Trophoblast cell (in vitro differentiated cells and primary cell): ENCODE measurements around the gene PEPD.

Source experiments
- DNase-seq, 2 donors: peaks; one replicate each; pipeline ENCODE4 v3.0.0-alpha.2; 2016
- H2AFZ ChIP-seq: 2 replicates; pipeline ENCODE4 v1.6.1; 2013; ENCODE audit warnings: low read length, moderate library complexity, mild to moderate bottlenecking; ENCODE audit not compliant: insufficient read depth, poor library complexity
- H2AK5ac ChIP-seq: 2 replicates; pipeline ENCODE4 v1.6.1; 2013; ENCODE audit warnings: mild to moderate bottlenecking, low read length
- H2BK120ac ChIP-seq: 2 replicates; pipeline ENCODE4 v1.6.1; 2013; ENCODE audit warnings: low read length, mild to moderate bottlenecking, moderate library complexity; ENCODE audit not compliant: insufficient read depth, poor library complexity
- H2BK12ac ChIP-seq: 2 replicates; pipeline ENCODE4 v1.6.1; 2013; ENCODE audit warnings: mild to moderate bottlenecking, low read length, moderate library complexity
- H2BK5ac ChIP-seq: 2 replicates; pipeline ENCODE4 v1.6.1; 2013; ENCODE audit warnings: low read length, low read depth, moderate library complexity, mild to moderate bottlenecking; ENCODE audit not compliant: poor library complexity
- H3K14ac ChIP-seq: 2 replicates; pipeline ENCODE4 v1.6.1; 2013; ENCODE audit warnings: mild to moderate bottlenecking, low read length
- H3K18ac ChIP-seq: 2 replicates; pipeline ENCODE4 v1.6.1; 2013; ENCODE audit warnings: mild to moderate bottlenecking, low read length
- H3K23ac ChIP-seq: 2 replicates; pipeline ENCODE4 v1.6.1; 2013; ENCODE audit warnings: low read length
- H3K27ac ChIP-seq: 2 replicates; pipeline ENCODE4 v1.5.1; 2013; ENCODE audit warnings: low read depth, mild to moderate bottlenecking, inconsistent platforms, low read length, moderate library complexity
- H3K27me3 ChIP-seq: 2 replicates; pipeline ENCODE4 v1.6.1; 2013; ENCODE audit warnings: inconsistent platforms, mild to moderate bottlenecking, low read length, moderate library complexity; ENCODE audit not compliant: insufficient read depth
- H3K36me3 ChIP-seq, 2 experiments: 1 replicate in 1 of 2; 2 replicates in 1 of 2; pipeline ENCODE4 v1.6.1; 2013; ENCODE audit warnings: low read length in 2 of 2, mild to moderate bottlenecking in 2 of 2, moderate library complexity in 1 of 2; ENCODE audit not compliant: insufficient read depth in 2 of 2, control insufficient read depth in 1 of 2
- H3K4ac ChIP-seq: 2 replicates; pipeline ENCODE4 v1.6.1; 2013; ENCODE audit warnings: low read depth, mild to moderate bottlenecking, low read length, moderate library complexity
- H3K4me1 ChIP-seq, 2 experiments: 1 replicate in 1 of 2; 2 replicates in 1 of 2; pipeline ENCODE4 v1.6.1; 2013; ENCODE audit warnings: low read length in 2 of 2, mild to moderate bottlenecking in 2 of 2, moderate library complexity in 1 of 2; ENCODE audit not compliant: insufficient read depth in 2 of 2, control insufficient read depth in 1 of 2
- H3K4me2 ChIP-seq: 2 replicates; pipeline ENCODE4 v1.6.1; 2013; ENCODE audit warnings: inconsistent platforms, mild to moderate bottlenecking, low read length, moderate library complexity
- H3K4me3 ChIP-seq: 2 replicates; pipeline ENCODE4 v1.5.1; 2013; ENCODE audit warnings: mild to moderate bottlenecking, low read depth, low read length, inconsistent platforms
- H3K79me1 ChIP-seq: one replicate; pipeline ENCODE4 v1.6.1; 2013; ENCODE audit warnings: low read length
- H3K79me2 ChIP-seq: 2 replicates; pipeline ENCODE4 v1.6.1; 2013; ENCODE audit warnings: low read length, mild to moderate bottlenecking; ENCODE audit not compliant: control insufficient read depth, insufficient read depth, poor library complexity
- H3K9ac ChIP-seq: 2 replicates; pipeline ENCODE4 v1.6.1; 2013; ENCODE audit warnings: mild to moderate bottlenecking, low read length
- H3K9me3 ChIP-seq: 2 replicates; pipeline ENCODE4 v1.6.1; 2013; ENCODE audit warnings: low read depth, mild to moderate bottlenecking, control low read depth, inconsistent platforms, low read length; ENCODE audit not compliant: insufficient read depth
- H4K12ac ChIP-seq: 2 replicates; pipeline ENCODE4 v1.6.1; 2013; ENCODE audit warnings: low read depth, mild to moderate bottlenecking, low read length, moderate library complexity
- H4K8ac ChIP-seq: 2 replicates; pipeline ENCODE4 v1.6.1; 2013; ENCODE audit warnings: low read depth, mild to moderate bottlenecking, low read length, moderate library complexity
- H4K91ac ChIP-seq: one replicate; pipeline ENCODE4 v1.6.1; 2013; ENCODE audit warnings: low read depth, mild to moderate bottlenecking, low read length, moderate library complexity
- WGBS: extraction: QIAGEN DNeasy Blood & Tissue Kit; methylation state at CpG from one replicate; pipeline ENCODE4 v1.1.7; 2013; ENCODE audit warnings: missing lambda C conversion rate; ENCODE audit not compliant: insufficient read length, insufficient coverage; ENCODE audit errors: extremely low coverage; 5-methylcytosine and 5-hydroxymethylcytosine counted together

The PEPD gene

GRCh38 chr19:33453265-33453664, 68.3 kb downstream of the PEPD start:
- Histone ChIP-seq H2BK120ac (no peak overlapping the region), H3K27me3 (no peaks in the 10 kb centered on the region), H3K9me3 (peaks cover 5% of the 10 kb centered on the region), H3K4ac (no peak overlapping the region), H3K79me2 (no peaks in the 10 kb centered on the region), H2BK5ac (no peak overlapping the region), H3K4me3 (no peak overlapping the region), H3K14ac (no peak overlapping the region), H3K4me2 (no peak overlapping the region), H2AK5ac (no peak overlapping the region), H3K4me1 (no peaks in the 10 kb centered on the region), H3K79me1 (no peaks in the 10 kb centered on the region), H4K12ac (no peak overlapping the region), H4K91ac (no peak overlapping the region), H3K9ac (no peak overlapping the region), H2BK12ac (no peak overlapping the region), H3K18ac (no peak overlapping the region), H3K23ac (no peak overlapping the region), H4K8ac (no peak overlapping the region), H2AFZ (no peak overlapping the region), H3K36me3 (peaks cover 0 to 2% of the 10 kb centered on the region in 2 experiments), H3K27ac (no peak overlapping the region)
- DNase-seq, result no peak
- WGBS, result no CpG with 5 or more reads among the region's 3 CpGs

- H3K27me3 ChIP-seq, result no peaks in the 10 kb centered on the region
These were observed 70.9 kb downstream of the PEPD start for GRCh38 chr19:33450689-33451088.

GRCh38 chr19:33449799-33450198, 71.8 kb downstream of the PEPD start:
- Histone ChIP-seq H4K91ac (no peak overlapping the region), H3K79me2 (no peaks in the 10 kb centered on the region), H4K12ac (no peak overlapping the region), H3K27ac (no peak overlapping the region), H2BK12ac (no peak overlapping the region), H3K4ac (no peak overlapping the region), H3K79me1 (no peaks in the 10 kb centered on the region), H3K18ac (no peak overlapping the region), H3K4me3 (no peak overlapping the region), H2AK5ac (no peak overlapping the region), H3K27me3 (no peaks in the 10 kb centered on the region), H3K36me3 (peaks cover 0 to 2% of the 10 kb centered on the region in 2 experiments), H3K9me3 (peaks cover 2% of the 10 kb centered on the region), H3K23ac (no peak overlapping the region), H2AFZ (no peak overlapping the region), H3K14ac (no peak overlapping the region), H2BK120ac (no peak overlapping the region), H3K4me1 (no peaks in the 10 kb centered on the region), H2BK5ac (no peak overlapping the region), H4K8ac (no peak overlapping the region), H3K4me2 (no peak overlapping the region), H3K9ac (no peak overlapping the region)
- WGBS, result no CpG with 5 or more reads among the region's 6 CpGs
- DNase-seq, result no peak

More at GRCh38 chr19:33450689-33451088, 70.9 kb downstream of the PEPD start:
- Histone ChIP-seq H3K14ac (no peak overlapping the region), H3K36me3 (peaks cover 0 to 2% of the 10 kb centered on the region in 2 experiments), H4K8ac (no peak overlapping the region), H3K4me2 (no peak overlapping the region), H2AK5ac (no peak overlapping the region), H3K18ac (no peak overlapping the region), H3K4me3 (no peak overlapping the region), H2BK12ac (no peak overlapping the region), H3K79me2 (no peaks in the 10 kb centered on the region), H4K12ac (no peak overlapping the region), H3K9ac (no peak overlapping the region), H3K4ac (no peak overlapping the region), H3K79me1 (no peaks in the 10 kb centered on the region), H2AFZ (no peak overlapping the region), H2BK5ac (no peak overlapping the region), H3K9me3 (peaks cover 2% of the 10 kb centered on the region), H2BK120ac (no peak overlapping the region), H3K4me1 (no peaks in the 10 kb centered on the region), H3K27ac (no peak overlapping the region), H3K23ac (no peak overlapping the region), H4K91ac (no peak overlapping the region)
- no peak for DNase-seq
- no CpG with 5 or more reads among the region's 7 CpGs for WGBS

- Histone ChIP-seq H3K27ac (no peak overlapping the region), H2BK120ac (no peak overlapping the region), H3K18ac (no peak overlapping the region), H2AK5ac (no peak overlapping the region), H3K9me3 (peaks cover 4% of the 10 kb centered on the region), H3K14ac (no peak overlapping the region), H3K9ac (no peak overlapping the region), H3K4me2 (no peak overlapping the region), H3K4me1 (no peaks in the 10 kb centered on the region), H3K36me3 (peaks cover 2 to 4% of the 10 kb centered on the region in 2 experiments), H4K12ac (no peak overlapping the region), H3K23ac (no peak overlapping the region), H4K91ac (no peak overlapping the region), H2AFZ (no peak overlapping the region), H2BK5ac (no peak overlapping the region), H3K79me1 (no peaks in the 10 kb centered on the region), H3K79me2 (no peaks in the 10 kb centered on the region), H3K27me3 (no peaks in the 10 kb centered on the region), H2BK12ac (no peak overlapping the region), H4K8ac (no peak overlapping the region), H3K4ac (no peak overlapping the region), H3K4me3 (no peak overlapping the region)
- no peak for DNase-seq
- no CpG with 5 or more reads among the region's 9 CpGs for WGBS
These were observed 73.5 kb downstream of the PEPD start for GRCh38 chr19:33448159-33448516.
